HG03469 (cell line): Measurements from ENCODE around the gene DAPK3.
"Not testable (repeated sequence)": the region's sequence is repeated elsewhere in the genome, so short reads cannot be mapped to it uniquely, and the experiment has no call there.

Experiments used
- ATAC-seq: cut with Tn5 transposase; IDR thresholded peaks from one replicate; pipeline ENCODE4 v1.9.1; 2021; ENCODE audit warnings: mild to moderate bottlenecking, moderate library complexity, moderate number of reproducible peaks; ENCODE audit not compliant: unreplicated experiment

The DAPK3 gene

DNA sequence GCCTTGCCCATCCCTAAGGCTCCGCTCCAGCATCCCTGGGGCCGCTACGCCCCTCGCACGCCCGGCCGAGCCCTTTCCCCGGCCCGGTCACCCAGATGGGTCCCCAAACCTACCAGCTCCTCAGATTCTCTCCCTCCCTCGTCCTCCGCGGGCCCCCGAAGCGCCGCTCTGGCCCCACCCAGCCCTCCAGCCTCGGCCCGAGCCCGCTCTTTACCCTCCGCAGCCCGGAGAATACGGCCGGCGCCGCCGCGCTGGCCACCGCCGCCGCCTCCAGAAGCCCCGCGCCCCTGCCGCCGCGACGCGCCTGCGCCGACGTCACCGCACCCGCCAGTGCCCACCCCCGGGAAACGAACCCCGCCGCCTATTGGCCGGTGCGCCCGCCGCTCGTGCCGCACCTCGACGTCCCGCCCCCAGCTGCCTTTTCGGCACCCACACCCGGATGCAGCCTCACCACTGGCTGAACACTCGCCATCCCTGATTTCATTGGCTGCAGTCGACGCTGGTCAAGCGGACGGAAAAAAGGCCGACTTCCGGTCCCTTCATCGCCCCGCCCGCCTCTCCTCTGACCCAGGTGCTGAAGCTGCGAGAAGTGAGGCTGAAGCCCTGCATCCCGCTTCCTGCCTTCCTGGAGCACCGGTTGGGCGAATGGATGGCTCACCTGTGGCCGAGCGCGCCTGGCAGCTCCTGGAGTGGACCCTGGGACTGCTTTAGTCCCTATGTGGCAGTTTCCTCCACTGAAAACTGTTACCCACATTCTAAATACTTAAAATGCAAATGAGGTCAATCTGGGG, at the start of gene DAPK3:
Gene DAPK3, minus strand, starts transcription at position 292 of the 791 bp plus-strand sequence. CDS start 1,364 bp downstream, outside the sequence.
- ATAC-seq, result peak; percentile 84

DNA sequence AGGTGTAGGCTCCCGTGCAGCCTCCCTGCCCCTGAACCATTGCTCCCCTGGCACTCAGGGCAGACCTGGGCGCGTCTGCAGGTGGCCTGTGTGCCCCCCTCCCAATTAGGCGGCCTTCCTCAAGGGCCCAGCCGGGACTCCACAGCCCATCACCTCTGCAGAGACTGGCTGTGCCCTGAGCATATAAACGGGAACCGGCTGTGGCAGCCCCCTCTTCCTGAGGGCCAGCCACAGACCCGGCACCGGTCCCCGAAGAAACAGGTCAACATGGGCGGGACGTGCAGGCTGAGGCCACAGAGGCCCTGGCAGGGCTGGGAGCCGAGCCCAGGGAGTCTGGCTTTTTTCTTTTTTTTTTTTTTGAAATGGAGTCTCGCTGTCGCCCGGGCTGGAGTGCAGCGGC, 48.7 kb upstream of the DAPK3 start:
- no peak for ATAC-seq

DNA sequence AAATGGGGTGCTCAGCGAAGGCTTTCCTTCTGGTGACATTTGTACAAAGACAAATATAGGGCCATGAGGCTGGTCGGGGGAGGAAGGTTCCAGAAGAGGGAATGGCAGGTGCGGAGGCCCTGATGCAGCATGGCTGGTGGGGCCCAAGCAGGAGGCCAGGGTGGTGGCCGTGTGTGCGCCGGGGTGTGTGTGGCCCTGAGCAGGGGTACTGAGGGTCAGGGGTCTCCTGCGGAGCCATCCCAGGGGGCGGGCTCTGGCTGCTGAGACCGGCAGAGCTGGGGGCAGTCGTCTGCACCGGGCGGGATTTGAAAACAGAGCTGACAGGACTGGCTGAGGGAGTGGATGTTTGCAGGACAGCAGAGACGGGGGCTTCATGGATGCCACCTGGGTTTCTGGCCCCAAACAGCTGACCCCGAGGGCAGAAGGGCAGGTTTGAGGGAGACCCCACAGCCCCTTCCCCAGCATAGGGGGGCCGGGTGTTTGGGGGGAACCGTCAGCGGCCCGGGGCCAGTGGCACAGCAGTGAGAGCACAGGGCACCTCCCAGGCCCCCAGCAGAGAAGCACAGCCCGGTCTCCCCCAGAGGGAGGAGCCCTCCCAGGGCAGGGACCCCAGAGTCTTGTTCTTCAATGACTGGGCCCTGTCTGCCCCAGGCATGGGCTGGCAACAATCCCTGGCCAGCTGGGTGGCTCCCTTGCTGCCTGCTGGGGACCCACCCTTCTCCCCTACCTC, 48.0 kb upstream of the DAPK3 start:
- ATAC-seq, result no peak

DNA sequence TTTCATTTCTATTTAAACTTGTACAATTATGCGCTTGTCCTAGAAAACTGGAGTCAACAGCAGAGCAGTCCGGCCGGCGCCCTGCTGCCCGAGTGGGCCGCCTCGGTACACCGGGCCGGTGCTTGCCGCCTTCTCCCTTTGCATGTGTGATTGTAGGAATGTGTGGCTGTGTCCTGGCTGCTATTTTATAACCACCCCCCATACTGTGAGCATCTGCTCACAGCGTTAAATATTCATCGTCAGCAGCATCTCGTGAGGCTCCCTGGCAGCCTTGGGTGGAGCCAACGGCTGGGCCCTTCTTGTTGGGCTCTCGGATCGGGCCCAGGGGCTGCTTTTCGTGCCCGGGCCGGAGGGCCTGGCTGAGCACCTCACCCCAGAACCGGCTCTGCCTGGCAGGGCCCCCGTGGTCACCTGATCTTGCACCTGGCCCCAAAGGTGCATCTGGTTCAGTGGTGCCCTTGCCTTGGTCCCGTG, 47.3 kb upstream of the DAPK3 start:
- no peak for ATAC-seq

DNA sequence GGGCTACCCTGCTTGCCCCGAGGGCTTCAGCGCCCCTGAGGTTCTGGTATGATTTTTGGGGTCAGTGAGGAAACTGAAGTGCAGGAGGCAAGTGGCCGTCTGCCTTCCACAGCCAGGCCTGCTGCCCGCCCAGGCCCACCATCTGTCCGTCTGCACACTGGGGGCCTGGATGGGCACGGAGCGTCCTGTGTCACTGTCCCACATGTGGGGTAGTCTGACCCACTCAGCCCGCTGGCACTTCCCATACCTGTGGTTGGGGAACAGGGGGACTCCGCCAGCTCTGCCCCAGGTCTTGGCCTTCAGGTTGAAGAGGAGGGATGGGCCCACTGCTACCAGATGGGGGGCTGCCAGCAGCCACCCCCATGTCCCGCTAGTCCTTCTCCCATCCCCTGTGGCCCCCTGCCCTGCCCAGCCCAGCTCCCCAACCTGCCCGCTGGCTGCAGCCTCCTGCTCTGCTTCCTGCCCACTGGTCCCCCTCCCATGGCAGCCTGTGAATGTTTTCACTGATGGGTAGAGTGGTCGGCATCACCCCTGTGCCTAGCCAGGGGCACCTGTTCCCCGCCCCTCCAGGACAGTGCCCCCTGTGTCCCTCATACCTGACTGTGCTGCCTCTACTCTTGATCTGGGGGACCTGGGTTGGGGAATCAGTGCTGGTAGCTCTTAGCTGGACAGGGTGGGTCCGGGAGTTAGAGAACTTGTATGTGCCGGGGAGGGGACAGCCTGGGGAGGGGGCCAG, 46.2 kb upstream of the DAPK3 start:
- no peak for ATAC-seq

DNA sequence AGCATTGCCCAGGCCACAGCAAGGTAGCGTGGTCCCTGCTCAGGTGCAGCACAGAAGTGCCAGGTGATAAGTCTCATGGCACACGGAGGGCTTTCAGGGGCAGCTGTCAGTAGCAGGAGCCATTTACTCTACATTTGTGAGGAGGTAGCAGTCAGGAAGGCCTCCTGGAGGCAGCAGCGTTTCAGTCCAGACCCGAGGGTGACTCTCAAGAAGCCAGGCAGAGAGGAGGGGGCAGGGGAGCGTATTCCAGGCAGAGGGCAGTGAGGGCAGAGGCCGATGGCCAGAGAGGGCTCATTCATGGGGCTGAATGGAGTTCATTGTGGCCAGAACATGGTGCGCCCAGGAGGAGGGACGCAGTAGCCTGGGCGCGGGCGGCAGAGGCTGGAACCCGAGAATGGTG, 45.6 kb upstream of the DAPK3 start:
- no peak for ATAC-seq

DNA sequence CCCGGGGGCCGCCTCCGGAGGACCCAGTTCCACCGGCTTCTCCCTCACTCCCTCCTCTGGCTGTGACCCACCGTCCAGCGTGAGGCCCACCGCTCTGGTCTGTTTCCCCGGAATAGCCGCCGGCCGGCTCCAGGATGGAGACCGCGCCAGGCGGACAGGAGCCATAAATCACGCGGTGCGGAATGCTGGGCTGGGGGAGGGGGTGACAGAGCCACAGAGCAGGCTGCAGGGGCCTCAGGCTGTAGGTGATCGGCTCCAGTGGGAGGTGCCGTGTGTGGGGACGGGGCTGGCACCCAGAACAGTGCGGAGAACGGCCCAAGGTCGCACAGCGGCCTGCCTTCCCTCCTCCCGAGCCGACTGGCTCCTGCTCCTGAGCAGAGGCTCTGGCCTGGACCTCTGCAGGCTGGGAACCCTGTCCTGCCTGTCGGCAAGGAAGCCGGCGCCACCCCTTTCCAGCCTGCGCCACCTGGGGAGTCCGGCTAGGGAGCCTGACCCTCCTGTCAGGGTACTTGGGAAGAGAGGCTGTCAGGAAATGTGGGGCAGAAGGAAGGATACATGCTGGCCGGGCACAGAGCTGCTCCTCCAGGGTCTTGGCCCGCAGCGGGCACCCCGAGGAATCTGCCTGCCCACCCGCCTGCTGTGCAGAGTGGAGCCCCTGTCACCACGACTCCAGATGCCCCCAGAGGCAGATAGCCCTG, 45.0 kb upstream of the DAPK3 start:
- no peak for ATAC-seq

GRCh38 chr19:4014541-4015491, 43.9 kb upstream of the DAPK3 start:
- no peak for ATAC-seq

DNA sequence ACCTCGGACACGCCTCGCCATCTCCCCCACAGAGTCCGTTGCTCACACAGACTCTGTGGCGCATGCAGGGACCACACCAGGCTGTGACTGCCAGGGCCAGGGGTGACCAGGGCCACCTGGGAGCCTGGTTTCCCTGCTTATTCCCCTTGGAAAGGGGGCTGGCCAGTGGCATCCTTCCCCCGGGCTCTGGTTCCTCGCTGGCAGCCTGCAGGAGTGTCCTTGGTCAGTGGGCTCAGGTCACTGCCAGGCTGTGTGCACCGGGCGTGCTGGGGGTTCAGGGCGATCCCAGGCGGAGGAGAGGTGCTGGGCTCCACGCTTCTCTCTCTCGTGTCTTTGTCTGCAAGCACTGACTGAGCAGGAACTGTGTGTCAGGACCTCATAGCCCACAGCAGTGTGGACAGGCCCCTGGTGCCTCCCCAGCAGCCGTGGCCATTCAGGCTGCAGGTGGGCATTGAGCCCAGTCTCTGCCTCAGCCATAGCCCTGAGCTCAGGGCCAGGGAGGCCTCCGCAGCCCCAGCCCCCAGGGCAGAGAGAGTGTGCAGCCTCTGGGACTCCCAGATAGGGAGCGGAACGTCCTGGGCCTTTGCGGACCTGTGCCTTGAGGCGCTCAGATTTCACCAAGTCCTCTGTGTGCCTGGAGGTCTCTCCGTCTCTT, 43.1 kb upstream of the DAPK3 start:
- ATAC-seq, result no peak

DNA sequence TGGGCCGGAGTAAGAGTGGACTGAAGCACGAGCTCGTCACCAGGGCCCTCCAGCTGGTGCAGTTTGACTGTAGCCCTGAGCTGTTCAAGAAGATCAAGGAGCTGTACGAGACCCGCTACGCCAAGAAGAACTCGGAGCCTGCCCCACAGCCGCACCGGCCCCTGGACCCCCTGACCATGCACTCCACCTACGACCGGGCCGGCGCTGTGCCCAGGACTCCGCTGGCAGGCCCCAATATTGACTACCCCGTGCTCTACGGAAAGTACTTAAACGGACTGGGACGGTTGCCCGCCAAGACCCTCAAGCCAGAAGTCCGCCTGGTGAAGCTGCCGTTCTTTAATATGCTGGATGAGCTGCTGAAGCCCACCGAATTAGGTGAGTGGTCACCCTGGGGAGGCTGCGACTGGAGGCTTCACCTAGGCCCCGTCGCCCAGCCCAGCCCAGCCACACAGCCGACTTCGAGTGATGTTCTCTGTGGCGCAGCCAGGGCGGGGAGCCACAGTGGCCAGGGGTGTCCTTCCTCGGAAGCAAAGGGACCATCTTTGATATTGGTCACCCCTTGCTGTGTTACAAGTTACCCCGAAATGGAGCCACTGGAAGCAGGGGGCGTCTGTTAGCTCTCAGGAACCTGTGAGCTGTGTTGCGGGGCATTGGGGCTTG, 42.2 kb upstream of the DAPK3 start:
- no peak for ATAC-seq

DNA sequence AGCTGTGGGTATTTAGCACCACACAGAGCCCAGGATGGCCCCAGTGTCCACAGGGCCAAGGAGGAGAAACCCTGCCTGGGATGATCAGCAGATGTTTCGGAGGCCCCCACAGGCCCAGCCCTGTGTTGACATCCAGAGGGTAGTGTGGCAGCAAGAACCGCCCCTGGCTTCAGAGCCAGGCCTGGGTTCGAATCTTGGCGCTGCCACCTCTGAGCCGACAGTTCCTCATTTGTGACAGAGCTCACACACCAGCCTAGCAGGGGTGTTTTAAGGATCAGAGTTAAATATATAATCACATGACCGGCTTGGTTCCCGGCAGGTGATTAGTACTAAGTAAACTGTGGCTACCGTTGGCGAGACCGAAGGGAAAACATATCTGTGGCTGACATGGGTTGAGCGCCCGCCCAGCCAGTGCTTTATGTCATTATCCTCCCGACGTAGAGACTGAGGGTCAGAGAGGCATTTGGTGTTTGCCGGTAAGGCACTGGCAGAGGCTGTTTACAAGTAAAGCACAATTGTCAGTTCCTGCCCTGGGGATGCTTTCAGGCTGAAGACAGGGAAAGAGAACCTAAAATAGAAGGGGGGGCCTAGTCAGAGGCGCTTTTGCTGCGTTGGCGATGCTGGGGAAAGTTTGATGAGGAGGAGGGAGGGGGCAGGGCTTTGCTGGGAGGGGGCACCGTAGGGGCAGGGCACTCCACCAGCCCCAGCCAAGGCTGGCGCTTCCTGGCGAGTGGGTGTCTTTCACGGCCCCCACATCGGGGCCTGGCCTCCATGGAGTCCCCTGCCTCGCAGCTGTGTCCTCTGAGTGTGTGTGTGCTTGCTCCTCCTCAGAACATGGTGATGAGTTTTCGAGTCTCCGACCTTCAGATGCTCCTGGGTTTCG, 41.4 kb upstream of the DAPK3 start:
- ATAC-seq, result no peak

GRCh38 chr19:4011430-4011829, 40.5 kb upstream of the DAPK3 start:
- not testable (repeated sequence) for ATAC-seq

- no peak for ATAC-seq
These were observed 39.9 kb upstream of the DAPK3 start for GRCh38 chr19:4010808-4011110.

DNA sequence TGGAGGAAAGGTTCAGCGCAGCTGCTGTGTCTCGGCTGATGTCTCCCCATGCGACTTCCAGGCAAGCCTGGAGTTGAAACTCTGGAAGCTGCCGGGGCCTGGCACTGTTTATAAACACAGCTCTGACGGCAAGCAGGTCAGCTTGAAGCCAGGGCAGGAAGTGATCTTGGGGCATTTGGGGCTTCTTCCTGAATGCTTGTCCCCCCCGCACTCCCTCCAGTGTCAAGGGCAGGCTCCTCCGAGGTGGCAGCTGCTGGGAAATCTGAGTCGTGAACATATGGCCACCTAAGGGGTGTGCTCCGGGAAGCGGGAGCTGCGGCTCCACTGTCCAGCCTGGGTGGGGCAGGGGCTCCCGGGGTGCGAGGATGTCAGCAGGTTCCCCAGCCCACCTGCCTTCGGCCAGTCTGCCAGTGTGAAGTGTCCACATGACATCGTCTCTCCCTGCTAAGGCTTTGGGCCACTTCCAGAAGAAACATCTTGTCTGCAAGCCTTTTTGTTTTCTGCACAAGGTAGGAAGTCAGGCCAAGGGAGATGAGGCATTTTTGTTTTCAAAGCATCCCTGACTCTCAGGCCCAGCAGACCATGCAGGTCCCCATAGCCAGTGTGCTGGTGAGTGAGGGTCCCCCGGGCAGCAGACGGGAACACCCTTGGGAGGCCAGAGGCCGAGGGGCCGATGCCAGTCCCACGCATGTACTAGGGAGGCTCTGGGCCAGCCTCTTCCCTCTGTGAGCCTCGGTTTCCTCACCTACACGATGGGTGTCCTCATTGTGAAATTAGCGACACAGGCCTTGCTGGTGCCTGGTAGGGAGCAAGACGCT, 39.3 kb upstream of the DAPK3 start:
- no peak for ATAC-seq

DNA sequence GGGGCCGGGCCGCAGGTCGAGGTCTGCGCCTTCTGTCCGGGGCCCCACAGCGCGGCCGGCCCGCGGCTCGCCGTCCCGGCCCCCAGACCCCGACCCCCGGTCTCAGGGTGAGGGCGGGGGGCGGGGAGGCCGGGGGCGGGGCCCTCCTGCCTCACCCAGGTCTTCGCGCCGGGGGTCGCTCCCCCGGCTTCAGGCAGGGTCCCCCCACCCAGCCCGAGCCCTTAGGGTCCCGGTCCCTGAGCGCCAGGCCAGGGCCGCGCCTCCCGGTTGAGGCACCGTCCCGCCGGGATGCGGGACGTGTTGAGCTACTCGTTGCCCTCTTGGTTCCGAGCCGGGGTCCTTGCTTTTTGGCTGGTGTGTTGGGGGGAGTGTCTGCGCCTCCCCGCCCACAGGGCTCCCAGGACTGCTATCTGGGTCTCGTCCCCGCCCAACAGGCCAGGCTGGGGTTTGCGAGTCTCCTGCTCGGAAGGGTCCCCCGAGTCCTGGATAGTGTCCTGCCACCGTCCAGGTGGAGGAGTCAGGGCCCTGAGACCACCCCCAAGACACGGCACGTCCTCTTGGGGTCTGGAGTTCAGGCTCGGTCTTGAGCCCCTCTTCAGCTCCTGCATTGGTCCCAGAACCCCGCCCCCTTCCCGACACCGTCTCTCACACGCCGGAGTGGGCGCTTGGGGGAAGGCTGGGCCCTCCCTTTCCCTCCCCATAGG, 37.1 kb upstream of the DAPK3 start:
- ATAC-seq, result peak; percentile 7

DNA sequence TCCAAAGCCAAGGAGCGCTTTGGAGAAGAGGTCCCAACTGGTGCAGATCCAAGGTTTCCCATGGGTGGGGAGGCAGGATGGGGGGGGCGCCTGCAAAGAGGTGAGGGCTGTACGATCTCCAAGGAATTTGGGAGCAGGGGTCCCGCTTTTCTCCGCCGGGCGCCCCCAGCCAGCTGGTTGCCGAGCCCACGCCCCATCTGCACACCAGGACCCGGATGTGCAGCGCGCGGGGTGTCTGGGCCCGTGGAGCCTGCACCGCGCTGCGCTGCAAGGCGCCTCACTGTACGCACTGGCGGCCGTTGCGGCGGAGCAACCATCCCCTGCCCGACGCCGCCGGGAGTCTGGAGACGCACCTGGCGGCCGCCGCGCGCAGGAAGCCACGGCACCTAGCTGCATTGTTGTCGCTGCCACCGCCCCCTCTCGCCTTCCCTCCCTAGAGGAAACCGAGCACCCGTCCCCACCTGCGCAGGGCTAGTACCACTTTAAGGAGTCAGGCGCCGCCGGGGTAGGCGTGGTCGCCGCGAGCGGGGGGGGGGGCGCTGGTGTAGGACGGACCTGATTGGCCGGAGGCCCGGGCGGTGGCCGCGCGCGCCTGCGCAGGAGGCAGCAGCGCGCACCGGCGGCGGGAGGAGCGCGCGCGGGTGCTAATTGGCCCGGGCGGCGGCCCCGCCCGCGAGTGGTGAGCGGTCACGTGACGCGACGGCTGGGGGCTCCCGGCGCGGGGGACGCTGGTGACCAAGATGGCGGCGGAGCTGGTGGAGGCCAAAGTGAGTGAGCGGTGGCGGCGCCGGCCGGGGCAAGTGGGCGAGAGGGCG, 36.3 kb upstream of the DAPK3 start, which contains the start of gene PIAS4:
Gene PIAS4, plus strand, starts transcription at position 716 of the 815 bp plus-strand sequence. Its CDS starts 25 bp downstream, at position 741.
- peak; percentile 59 for ATAC-seq
